SK-N-MC (cell line): ENCODE data around the gene KLRK1.
"Not testable (repeated sequence)": the region's sequence is repeated elsewhere in the genome, so short reads cannot be mapped to it uniquely, and the experiment has no call there.

Experiments used
- DNase-seq: peaks from one replicate; pipeline ENCODE4 v3.0.0-alpha.2; 2011; ENCODE audit warnings: low read depth, low spot score
- H3K27ac ChIP-seq: fragments of 200-600 bp; sonication (generic); 2 replicates; pipeline ENCODE4 v1.5.1; 2016; ENCODE audit warnings: mixed run types
- H3K36me3 ChIP-seq: fragments of 200-600 bp; sonication (generic); 2 replicates; pipeline ENCODE4 v1.6.1; 2017; ENCODE audit warnings: antibody characterized with exemption, low read length, mixed read lengths; ENCODE audit not compliant: insufficient read depth
- H3K4me3 ChIP-seq: fragments of 200-600 bp; sonication (generic); 2 replicates; pipeline ENCODE4 v1.5.1; 2016
- H3K9ac ChIP-seq: fragments of 200-600 bp; sonication (generic); 2 replicates; pipeline ENCODE4 v1.8.0; 2017; ENCODE audit warnings: mixed run types, mixed read lengths; ENCODE audit not compliant: insufficient read length
- H3K9me3 ChIP-seq: fragments of 200-600 bp; sonication (generic); 2 replicates; pipeline ENCODE4 v1.6.1; 2017; ENCODE audit warnings: low read depth, mild to moderate bottlenecking, antibody characterized with exemption, low read length, moderate library complexity, mixed read lengths
- EZH2 ChIP-seq: fragments of 200-600 bp; sonication (generic); IDR thresholded peaks from one replicate; pipeline ENCODE4 v1.6.1; 2017; ENCODE audit warnings: antibody characterized with exemption
- FOXP2 ChIP-seq: optimal IDR thresholded peaks from 2 replicates; pipeline ENCODE3; 2011; ENCODE audit warnings: mild to moderate bottlenecking, moderate library complexity; ENCODE audit not compliant: insufficient read depth; ENCODE audit errors: extremely low read length, control extremely low read depth
- POLR2AphosphoS5 ChIP-seq: IDR thresholded peaks from 2 replicates; pipeline ENCODE4 v1.6.1; 2012; ENCODE audit warnings: mild to moderate bottlenecking, low read depth, low read length, borderline replicate concordance

Gene KLRK1

DNA sequence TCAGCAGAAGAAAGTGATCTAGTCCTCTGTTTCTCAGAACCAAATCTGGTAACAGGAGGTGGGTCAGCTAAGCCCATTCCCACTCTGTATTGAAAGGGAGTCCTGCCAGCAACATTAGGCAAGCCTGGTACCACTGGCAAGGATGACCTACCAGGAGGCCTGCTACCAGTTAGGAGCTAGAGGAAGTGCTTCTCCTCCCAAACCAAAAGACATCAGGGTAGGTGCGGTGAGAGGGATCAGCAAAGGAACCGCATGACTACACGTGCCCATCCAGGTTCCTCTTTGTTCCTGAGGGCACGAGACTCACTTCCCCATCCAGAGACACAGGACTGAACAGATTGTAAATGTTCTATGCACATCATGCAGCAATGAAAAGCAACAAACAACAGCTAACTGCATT, 16.9 kb upstream of the KLRK1 start:
- Histone ChIP-seq H3K9ac (no peak overlapping the region), H3K4me3 (no peak overlapping the region), H3K27ac (no peak overlapping the region), H3K36me3 (no peaks in the 10 kb centered on the region), H3K9me3 (peaks cover 5% of the 10 kb centered on the region; the same call in 1 of the 2 replicates)
- TF ChIP-seq FOXP2 (no peak), POLR2AphosphoS5 (no peak), EZH2 (no peak)
- no peak for DNase-seq

GRCh38 chr12:10405294-10405693, 15.5 kb upstream of the KLRK1 start:
- Histone ChIP-seq H3K36me3 (no peaks in the 10 kb centered on the region), H3K9me3 (peaks cover 5% of the 10 kb centered on the region; the same call in 1 of the 2 replicates)
- DNase-seq = no peak

GRCh38 chr12:10404798-10405197, 15.0 kb upstream of the KLRK1 start:
- Histone ChIP-seq H3K9ac (no peak overlapping the region), H3K36me3 (no peaks in the 10 kb centered on the region), H3K9me3 (peaks cover 5% of the 10 kb centered on the region; the same call in 1 of the 2 replicates), H3K4me3 (no peak overlapping the region), H3K27ac (no peak overlapping the region)
- DNase-seq = no peak
- no peak for TF ChIP-seq EZH2
- TF ChIP-seq FOXP2 = no peak
- no peak for TF ChIP-seq POLR2AphosphoS5

More at GRCh38 chr12:10405294-10405693, 15.5 kb upstream of the KLRK1 start:
- no peak overlapping the region for H3K4me3 ChIP-seq
- H3K9ac ChIP-seq = no peak overlapping the region
- no peak overlapping the region for H3K27ac ChIP-seq
- TF ChIP-seq EZH2 (no peak), POLR2AphosphoS5 (no peak)

GRCh38 chr12:10400829-10401228, 11.0 kb upstream of the KLRK1 start:
- no peak overlapping the region for H3K4me3 ChIP-seq
- H3K36me3 ChIP-seq = no peaks in the 10 kb centered on the region
- DNase-seq = no peak
- TF ChIP-seq POLR2AphosphoS5 (no peak), EZH2 (no peak), FOXP2 (no peak)
- H3K27ac ChIP-seq = no peak overlapping the region
- no peak overlapping the region for H3K9ac ChIP-seq
- H3K9me3 ChIP-seq = peaks cover 5% of the 10 kb centered on the region; the same call in 1 of the 2 replicates

DNA sequence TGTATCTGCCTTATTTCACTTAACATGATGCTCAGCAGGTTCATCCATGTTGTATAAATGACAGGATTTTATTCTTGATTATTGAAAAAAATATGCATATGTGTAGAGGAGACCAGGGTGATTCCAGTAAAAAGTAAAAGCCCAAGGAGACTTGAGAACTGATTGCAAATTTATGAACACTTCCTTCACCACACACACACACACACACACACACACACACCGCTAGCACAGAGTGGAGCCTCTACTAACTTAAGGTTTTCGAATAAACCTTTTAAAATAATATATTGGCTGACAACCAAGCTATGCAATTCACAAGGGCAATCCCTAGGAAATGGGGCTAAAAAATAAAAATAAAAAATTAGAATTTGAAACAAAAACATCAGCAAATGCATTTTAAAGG, 8.3 kb upstream of the KLRK1 start:
- Histone ChIP-seq H3K4me3 (no peak overlapping the region), H3K9me3 (no peaks in the 10 kb centered on the region), H3K36me3 (no peaks in the 10 kb centered on the region), H3K27ac (no peak overlapping the region), H3K9ac (no peak overlapping the region)
- DNase-seq = no peak
- TF ChIP-seq POLR2AphosphoS5 (no peak), FOXP2 (no peak), EZH2 (no peak)

DNA sequence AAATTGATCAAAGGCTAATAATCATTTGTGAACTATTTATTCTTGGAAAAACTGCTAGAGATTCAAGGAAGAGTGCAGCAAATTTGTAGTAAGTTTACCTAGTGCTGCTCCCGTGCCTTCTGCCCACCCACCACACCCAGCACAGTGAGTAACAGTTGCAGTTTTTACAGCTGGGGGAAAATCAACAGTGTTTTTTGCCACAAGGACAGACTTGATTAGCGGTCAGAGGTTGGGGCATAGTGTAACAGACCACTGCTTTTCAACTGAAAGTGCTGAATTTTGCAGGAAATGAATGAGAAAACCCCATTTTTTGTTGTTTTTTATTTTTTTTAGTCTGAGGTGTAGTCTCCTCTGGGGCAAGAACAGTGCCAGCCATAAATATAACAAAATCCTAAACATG, 7.5 kb upstream of the KLRK1 start:
- Histone ChIP-seq H3K9me3 (no peaks in the 10 kb centered on the region), H3K4me3 (no peak overlapping the region), H3K9ac (no peak overlapping the region), H3K27ac (no peak overlapping the region), H3K36me3 (no peaks in the 10 kb centered on the region)
- DNase-seq = no peak
- TF ChIP-seq EZH2 (no peak), FOXP2 (no peak), POLR2AphosphoS5 (no peak)

- not testable (repeated sequence) for H3K27ac ChIP-seq, H3K4me3 ChIP-seq, DNase-seq, H3K9ac ChIP-seq, H3K36me3 ChIP-seq, H3K9me3 ChIP-seq
Observed at GRCh38 chr12:10396176-10396575, 6.3 kb upstream of the KLRK1 start.

GRCh38 chr12:10395390-10395998, 5.7 kb upstream of the KLRK1 start:
- peak overlapping the region; percentile 65 for H3K4me3 ChIP-seq
- H3K36me3 ChIP-seq = no peaks in the 10 kb centered on the region
- DNase-seq = peak; percentile 84
- peak overlapping the region; percentile 40 for H3K9ac ChIP-seq
- TF ChIP-seq POLR2AphosphoS5 (peak; percentile 44; the same call in 1 of the 2 replicates), EZH2 (no peak), FOXP2 (no peak)
- peak overlapping the region; percentile 82 for H3K27ac ChIP-seq
- no peaks in the 10 kb centered on the region for H3K9me3 ChIP-seq

DNA sequence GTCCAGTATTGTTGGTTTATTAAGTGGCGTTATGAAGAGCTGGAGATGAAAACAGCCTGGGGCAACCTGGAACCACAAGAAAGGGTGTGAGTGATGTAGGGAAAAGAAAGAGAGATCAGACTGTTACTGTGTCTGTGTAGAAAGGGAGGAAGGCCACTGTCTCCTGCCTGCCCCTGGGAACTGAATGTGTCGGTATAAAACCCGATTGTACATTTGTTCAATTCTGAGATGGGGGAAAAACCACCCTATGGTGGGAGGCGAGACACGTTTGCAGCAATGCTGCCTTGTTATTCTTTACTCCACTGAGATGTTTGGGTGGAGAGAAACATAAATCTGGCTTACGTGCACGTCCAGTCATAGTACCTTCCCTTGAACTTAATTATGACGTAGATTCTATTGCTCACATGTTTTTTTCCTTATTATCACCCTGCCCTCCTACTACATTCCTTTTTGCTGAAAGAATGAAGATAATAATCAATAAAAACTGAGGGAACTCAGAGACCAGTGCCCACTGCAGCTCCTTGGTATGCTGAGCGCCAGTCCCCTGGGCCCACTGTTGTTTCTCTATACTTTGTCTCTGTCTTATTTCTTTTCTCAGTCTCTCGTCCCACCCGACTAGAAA, 4.8 kb upstream of the KLRK1 start:
- H3K9ac ChIP-seq, H3K36me3 ChIP-seq, DNase-seq, H3K9me3 ChIP-seq: not testable (repeated sequence)
- H3K4me3 ChIP-seq = peak overlapping the region; percentile 65
- H3K27ac ChIP-seq = peak overlapping the region; percentile 82
